Measurements from ENCODE around the gene COLEC11.
"Not testable (repeated sequence)": the region's sequence is repeated elsewhere in the genome, so short reads cannot be mapped to it uniquely, and the experiment has no call there.

The COLEC11 gene

GRCh38 chr2:3610881-3611505 lies 16.1 kb downstream of the COLEC11 start:
- Histone ChIP-seq H3K79me2 (ENCODE audit: insufficient read depth, low read depth) (no peaks in the 10 kb centered on the region), H3K4me3 (IDR thresholded peaks at IDR 0.05; ENCODE audit: insufficient read depth, low read depth, low read length) (no peak overlapping the region), H3K4me2 (no peak overlapping the region), H3K27me3 (ENCODE audit: insufficient read depth, low read depth) (no peaks in the 10 kb centered on the region), H3K36me3 (ENCODE audit: insufficient read depth) (no peaks in the 10 kb centered on the region), H3K9ac (no peak overlapping the region), H3K27ac (no peak overlapping the region), H3K4me1 (ENCODE audit: low read depth, poor library complexity, severe bottlenecking) (no peaks in the 10 kb centered on the region), H4K20me1 (ENCODE audit: insufficient read depth) (no peaks in the 10 kb centered on the region), H2AFZ (ENCODE audit: low read depth) (no peak overlapping the region)
- TF ChIP-seq, protein P1, sequence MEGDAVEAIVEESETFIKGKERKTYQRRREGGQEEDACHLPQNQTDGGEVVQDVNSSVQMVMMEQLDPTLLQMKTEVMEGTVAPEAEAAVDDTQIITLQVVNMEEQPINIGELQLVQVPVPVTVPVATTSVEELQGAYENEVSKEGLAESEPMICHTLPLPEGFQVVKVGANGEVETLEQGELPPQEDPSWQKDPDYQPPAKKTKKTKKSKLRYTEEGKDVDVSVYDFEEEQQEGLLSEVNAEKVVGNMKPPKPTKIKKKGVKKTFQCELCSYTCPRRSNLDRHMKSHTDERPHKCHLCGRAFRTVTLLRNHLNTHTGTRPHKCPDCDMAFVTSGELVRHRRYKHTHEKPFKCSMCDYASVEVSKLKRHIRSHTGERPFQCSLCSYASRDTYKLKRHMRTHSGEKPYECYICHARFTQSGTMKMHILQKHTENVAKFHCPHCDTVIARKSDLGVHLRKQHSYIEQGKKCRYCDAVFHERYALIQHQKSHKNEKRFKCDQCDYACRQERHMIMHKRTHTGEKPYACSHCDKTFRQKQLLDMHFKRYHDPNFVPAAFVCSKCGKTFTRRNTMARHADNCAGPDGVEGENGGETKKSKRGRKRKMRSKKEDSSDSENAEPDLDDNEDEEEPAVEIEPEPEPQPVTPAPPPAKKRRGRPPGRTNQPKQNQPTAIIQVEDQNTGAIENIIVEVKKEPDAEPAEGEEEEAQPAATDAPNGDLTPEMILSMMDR (conservative IDR thresholded peaks at IDR 0.05; ENCODE audit: low read depth, low read length) = no peak

- Histone ChIP-seq H3K4me3 (IDR thresholded peaks at IDR 0.05; ENCODE audit: insufficient read depth, low read depth, low read length) (no peak overlapping the region), H2AFZ (ENCODE audit: low read depth) (no peak overlapping the region), H3K4me2 (no peak overlapping the region), H3K9ac (no peak overlapping the region), H3K27ac (no peak overlapping the region), H3K79me2 (ENCODE audit: insufficient read depth, low read depth) (no peaks in the 10 kb centered on the region), H3K36me3 (ENCODE audit: insufficient read depth) (no peaks in the 10 kb centered on the region), H3K27me3 (ENCODE audit: insufficient read depth, low read depth) (no peaks in the 10 kb centered on the region), H4K20me1 (ENCODE audit: insufficient read depth) (no peaks in the 10 kb centered on the region), H3K4me1 (ENCODE audit: low read depth, poor library complexity, severe bottlenecking) (no peaks in the 10 kb centered on the region)
- TF ChIP-seq, protein P1 (conservative IDR thresholded peaks at IDR 0.05; ENCODE audit: low read depth, low read length) = no peak
Observed at GRCh38 chr2:3611589-3611988, 16.7 kb downstream of the COLEC11 start.

GRCh38 chr2:3612639-3613523 lies 18.0 kb downstream of the COLEC11 start:
- H3K27ac ChIP-seq = no peak overlapping the region
- no peaks in the 10 kb centered on the region for H3K36me3 ChIP-seq (ENCODE audit: insufficient read depth)

GRCh38 chr2:3613524-3613905 lies 18.6 kb downstream of the COLEC11 start:
- no peak overlapping the region for H3K4me3 ChIP-seq (IDR thresholded peaks at IDR 0.05; ENCODE audit: insufficient read depth, low read depth, low read length)
- H3K36me3 ChIP-seq (ENCODE audit: insufficient read depth) = no peaks in the 10 kb centered on the region
- no peak overlapping the region for H2AFZ ChIP-seq (ENCODE audit: low read depth)
- H3K27ac ChIP-seq = no peak overlapping the region
- H3K9ac ChIP-seq = no peak overlapping the region
- no peak overlapping the region for H3K4me2 ChIP-seq
- H3K27me3 ChIP-seq (ENCODE audit: insufficient read depth, low read depth) = no peaks in the 10 kb centered on the region
- no peaks in the 10 kb centered on the region for H3K79me2 ChIP-seq (ENCODE audit: insufficient read depth, low read depth)
- no peaks in the 10 kb centered on the region for H3K4me1 ChIP-seq (ENCODE audit: low read depth, poor library complexity, severe bottlenecking)
- H4K20me1 ChIP-seq (ENCODE audit: insufficient read depth) = no peaks in the 10 kb centered on the region
- TF ChIP-seq, protein P1 (conservative IDR thresholded peaks at IDR 0.05; ENCODE audit: low read depth, low read length) = no peak

More at GRCh38 chr2:3612639-3613523, 18.0 kb downstream of the COLEC11 start:
- H3K4me1 ChIP-seq (ENCODE audit: low read depth, poor library complexity, severe bottlenecking) = no peaks in the 10 kb centered on the region
- no peaks in the 10 kb centered on the region for H4K20me1 ChIP-seq (ENCODE audit: insufficient read depth)
- H3K27me3 ChIP-seq (ENCODE audit: insufficient read depth, low read depth) = no peaks in the 10 kb centered on the region
- no peak overlapping the region for H3K4me3 ChIP-seq (IDR thresholded peaks at IDR 0.05; ENCODE audit: insufficient read depth, low read depth, low read length)
- no peak overlapping the region for H3K9ac ChIP-seq
- no peaks in the 10 kb centered on the region for H3K79me2 ChIP-seq (ENCODE audit: insufficient read depth, low read depth)
- no peak overlapping the region for H3K4me2 ChIP-seq
- no peak overlapping the region for H2AFZ ChIP-seq (ENCODE audit: low read depth)
- TF ChIP-seq, protein P1 (conservative IDR thresholded peaks at IDR 0.05; ENCODE audit: low read depth, low read length) = no peak

DNA sequence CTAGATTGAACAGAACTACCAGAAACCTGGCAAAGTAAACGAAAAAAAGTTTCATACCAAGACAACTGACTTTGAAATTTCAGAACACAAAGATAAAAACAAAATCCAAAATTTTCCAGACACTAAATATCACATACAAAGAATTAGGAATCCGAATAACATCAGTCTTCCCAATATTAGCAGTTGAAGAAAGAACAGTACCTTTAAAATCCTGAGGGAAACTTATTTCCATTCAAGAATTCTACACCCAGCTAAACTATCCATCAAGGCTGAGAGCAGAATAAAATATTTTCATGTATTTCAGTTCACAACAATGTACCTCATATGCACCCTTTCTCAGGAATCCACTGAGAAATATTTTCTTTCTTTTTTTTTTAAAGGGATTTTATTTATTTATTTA lies 19.8 kb downstream of the COLEC11 start:
- H2AFZ ChIP-seq (ENCODE audit: low read depth); H3K9ac ChIP-seq; H3K27ac ChIP-seq; H3K4me1 ChIP-seq (ENCODE audit: low read depth, poor library complexity, severe bottlenecking); H3K27me3 ChIP-seq (ENCODE audit: insufficient read depth, low read depth); H3K79me2 ChIP-seq (ENCODE audit: insufficient read depth, low read depth); H3K36me3 ChIP-seq (ENCODE audit: insufficient read depth); H3K4me3 ChIP-seq (IDR thresholded peaks at IDR 0.05; ENCODE audit: insufficient read depth, low read depth, low read length); H3K4me2 ChIP-seq; H4K20me1 ChIP-seq (ENCODE audit: insufficient read depth): not testable (repeated sequence)

GRCh38 chr2:3615541-3616200 lies 20.8 kb downstream of the COLEC11 start:
- H3K4me2 ChIP-seq; H3K36me3 ChIP-seq (ENCODE audit: insufficient read depth); H2AFZ ChIP-seq (ENCODE audit: low read depth); H3K4me1 ChIP-seq (ENCODE audit: low read depth, poor library complexity, severe bottlenecking); H4K20me1 ChIP-seq (ENCODE audit: insufficient read depth); H3K27me3 ChIP-seq (ENCODE audit: insufficient read depth, low read depth); H3K9ac ChIP-seq; H3K27ac ChIP-seq; H3K4me3 ChIP-seq (IDR thresholded peaks at IDR 0.05; ENCODE audit: insufficient read depth, low read depth, low read length); H3K79me2 ChIP-seq (ENCODE audit: insufficient read depth, low read depth): not testable (repeated sequence)

All from KMS-11 (cell line).